Activated CD4-positive, alpha-beta T cell treated with anti-CD3 and anti-CD28 coated beads, Interleukin-2, amount 50 U/mL, for 48 hours (primary cell): Measurements from ENCODE around the gene KREMEN2.
A peak's percentile ranks its signal among the peaks of the same experiment; 100 is the strongest.

Source experiments
- DNase-seq, 2 experiments: peaks; one replicate each; pipeline ENCODE4 v3.0.0-alpha.2; 2020

The KREMEN2 gene

DNA sequence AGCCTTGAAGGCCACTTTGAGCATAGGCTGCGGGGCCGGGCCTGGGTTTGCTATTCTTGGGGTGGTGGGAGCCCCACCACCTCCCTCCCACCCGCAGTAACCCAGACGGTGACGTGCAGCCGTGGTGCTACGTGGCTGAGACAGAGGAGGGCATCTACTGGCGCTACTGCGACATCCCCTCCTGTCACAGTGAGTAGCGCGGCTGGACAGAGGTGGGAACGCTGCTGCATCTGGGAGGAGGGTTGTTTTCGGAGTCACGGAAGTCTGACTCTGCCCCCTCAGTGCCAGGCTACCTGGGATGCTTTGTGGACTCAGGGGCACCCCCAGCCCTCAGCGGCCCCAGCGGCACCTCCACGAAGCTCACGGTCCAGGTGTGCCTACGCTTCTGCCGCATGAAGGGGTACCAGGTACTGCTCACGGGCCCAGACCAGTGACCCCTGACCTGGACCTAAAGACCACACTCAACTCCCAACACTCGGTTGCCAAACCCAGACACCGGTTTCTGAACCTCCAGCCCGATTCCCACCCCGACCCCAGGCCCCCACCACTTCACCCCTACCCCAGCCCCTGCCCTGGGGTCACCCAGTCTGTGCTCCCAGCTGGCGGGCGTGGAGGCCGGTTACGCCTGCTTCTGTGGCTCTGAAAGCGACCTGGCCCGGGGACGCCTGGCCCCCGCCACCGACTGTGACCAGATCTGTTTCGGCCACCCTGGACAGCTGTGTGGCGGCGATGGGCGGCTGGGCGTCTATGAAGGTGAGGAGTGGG lies 2.1 kb downstream of the KREMEN2 start:
- DNase-seq, result no peak

DNA sequence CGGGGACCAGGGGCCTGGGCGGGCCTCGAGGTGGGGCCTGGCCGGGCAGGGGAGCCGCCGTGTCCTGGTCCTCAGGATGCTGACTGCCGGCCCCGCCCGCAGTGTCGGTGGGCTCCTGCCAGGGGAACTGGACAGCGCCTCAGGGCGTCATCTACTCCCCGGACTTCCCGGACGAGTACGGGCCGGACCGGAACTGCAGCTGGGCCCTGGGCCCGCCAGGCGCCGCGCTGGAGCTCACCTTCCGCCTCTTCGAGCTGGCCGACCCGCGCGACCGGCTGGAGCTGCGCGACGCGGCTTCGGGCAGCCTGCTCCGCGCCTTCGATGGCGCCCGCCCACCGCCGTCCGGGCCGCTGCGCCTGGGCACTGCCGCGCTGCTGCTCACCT lies 2.7 kb downstream of the KREMEN2 start:
- no peak for DNase-seq

DNA sequence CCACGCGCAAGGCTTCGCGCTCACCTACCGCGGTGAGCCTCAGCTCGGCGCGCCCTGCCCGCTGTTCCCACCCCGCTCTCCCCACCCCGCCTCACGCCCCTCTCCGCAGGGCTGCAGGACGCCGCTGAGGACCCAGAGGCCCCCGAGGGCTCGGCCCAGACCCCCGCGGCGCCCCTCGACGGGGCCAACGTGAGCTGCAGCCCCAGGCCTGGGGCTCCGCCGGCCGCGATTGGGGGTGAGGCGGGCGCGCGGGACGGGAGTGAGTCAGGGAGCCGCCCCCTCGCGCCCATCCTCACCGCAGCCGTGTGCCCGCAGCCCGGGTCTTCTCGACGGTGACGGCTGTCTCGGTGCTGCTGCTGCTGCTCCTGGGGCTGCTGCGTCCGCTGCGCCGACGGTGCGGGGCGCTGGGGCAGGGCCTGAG lies 3.1 kb downstream of the KREMEN2 start:
- DNase-seq, result no peak

DNA sequence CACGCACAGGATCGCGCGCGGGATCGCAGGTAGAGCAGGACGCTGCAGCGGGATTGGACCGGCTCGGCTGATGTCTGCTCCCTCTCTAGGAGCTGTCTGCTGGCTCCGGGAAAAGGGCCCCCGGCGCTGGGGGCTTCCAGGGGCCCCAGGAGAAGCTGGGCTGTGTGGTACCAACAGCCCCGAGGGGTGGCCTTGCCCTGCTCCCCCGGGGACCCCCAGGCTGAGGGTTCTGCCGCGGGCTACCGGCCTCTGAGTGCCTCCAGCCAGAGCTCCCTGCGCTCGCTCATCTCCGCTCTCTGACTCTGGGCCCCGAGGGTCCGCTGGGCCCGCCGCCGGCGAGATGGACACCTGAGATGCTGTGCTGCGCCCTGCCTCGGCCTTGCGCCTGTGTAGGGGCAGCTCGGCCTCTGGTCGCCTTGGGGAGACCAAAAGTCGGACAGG lies 3.7 kb downstream of the KREMEN2 start:
- no peak for DNase-seq

DNA sequence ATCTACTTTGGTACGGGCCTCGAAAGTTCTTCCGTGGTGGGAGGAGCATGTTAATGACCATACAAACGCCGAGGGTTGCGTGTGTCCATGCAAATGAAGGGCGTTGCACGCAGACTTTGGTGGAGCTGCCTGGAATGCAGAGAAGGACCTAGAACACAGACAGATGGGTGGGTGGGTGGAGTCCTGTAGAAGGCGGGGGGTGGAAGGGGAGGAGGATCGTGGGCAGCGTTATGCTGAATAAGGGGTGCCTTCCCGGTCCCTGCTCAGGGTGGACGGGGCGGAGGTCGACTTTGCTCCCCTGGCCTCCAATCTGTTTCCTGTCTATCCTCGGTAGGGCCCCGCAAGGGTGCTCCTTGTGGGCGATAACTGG lies 4.3 kb downstream of the KREMEN2 start:
- no peak for DNase-seq

DNA sequence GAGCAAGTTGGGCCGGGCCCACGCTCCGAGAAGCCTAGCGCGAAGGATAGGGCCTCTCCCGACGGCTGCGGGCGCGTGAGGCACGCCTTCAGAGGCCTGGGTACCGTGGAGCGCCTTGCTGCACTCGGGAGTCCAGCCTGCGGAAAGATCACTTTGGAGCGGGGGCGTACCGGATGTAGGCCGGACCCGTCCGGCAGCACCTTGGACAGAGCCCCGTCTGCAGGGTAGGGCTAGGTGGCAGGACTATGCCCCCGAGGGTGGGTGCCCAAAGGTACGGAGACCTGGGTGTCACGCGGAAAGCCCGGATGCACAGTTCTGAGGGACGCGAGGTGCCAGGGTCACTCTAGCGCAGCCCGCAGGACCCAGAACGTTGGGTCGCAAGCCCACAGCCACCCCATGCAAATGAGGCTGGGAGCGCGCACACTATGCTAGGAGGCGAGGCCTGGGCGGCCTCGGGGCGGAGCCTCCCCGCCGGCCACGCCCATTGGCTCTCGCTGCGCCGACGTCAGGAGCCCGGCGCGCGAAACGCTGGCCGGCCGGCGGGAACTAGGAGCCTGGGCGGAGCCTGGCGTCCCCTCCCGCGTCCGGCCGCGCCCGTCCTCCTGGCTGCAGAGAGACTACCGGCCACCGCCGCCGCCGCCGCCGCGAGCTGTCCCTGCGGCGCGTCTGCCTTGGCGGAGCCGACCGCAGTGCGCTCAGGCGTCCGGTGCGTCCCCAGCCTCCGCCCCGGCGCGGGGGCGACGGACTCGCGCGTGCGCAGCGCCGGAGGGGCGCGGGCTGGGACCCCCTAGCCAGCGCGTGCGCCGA lies 4.9 kb downstream of the KREMEN2 start, which contains the start of gene PAQR4:
Gene PAQR4 (plus strand): TSS at position 611 of the 807 bp plus-strand sequence. CDS start 327 bp downstream, outside the sequence.
- peak; percentile 85 to 87 for DNase-seq

DNA sequence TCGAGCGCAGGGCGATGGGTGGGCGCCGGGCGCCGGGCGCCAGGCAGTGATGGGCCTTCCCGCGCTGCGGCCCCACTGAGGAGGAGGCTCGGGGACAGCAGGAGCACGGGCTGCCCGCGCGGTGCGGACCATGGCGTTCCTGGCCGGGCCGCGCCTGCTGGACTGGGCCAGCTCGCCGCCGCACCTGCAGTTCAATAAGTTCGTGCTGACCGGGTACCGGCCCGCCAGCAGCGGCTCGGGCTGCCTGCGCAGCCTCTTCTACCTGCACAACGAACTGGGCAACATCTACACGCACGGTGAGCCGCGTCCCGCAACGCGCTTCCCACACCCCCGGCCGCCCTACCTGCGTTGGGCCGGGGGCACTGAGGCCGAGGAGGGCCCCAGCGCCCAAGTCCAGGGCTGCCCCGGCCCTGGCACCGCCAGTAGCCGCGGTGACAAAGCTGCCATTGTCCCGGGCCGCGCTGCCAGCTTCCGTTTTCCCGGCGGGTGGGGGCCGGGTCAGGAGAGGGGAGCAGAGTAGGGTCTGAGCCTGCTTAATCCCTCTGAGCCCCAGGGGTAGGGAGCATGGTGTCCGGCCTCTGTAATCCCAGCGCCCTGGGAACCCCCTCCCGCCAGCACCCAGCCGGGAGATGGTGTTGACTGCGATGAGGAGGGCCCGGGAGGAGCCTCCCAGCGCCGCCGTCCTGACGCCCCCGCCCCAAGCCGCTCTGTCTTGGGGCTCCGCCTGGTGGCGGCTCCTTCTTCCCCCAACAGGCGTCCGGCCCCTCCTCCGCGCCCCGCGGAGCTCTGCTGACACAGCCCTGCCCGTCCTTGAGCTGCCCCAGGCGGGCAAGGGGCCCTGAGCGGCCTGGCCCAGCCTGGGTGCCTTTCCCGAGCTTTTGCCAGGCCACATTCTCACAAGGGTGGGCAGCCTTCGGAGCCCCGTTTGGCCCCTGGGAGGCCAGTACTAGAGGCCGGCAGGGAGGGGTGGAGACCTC lies 5.8 kb downstream of the KREMEN2 start:
- DNase-seq, result peak; percentile 85 to 88

DNA sequence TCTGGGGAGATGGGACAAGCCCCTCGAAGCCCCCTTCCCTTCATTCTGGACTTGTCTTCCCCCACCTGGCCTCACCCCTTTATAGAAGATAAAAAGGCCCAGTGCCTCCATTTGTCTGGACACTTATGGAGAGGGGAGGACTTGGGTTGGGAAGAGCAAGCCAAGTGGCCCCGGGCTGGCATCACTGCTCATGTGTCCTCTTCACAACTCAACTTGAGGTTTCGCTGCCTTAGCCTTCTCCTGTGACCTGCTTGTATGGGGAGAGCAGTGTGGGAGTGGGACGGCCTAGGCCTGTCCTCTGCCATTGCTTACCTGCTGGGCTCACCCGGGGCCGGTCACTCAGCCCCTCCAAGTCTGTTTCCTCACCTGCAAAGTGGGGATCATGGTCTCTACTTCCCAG lies 6.5 kb downstream of the KREMEN2 start:
- DNase-seq, result no peak

DNA sequence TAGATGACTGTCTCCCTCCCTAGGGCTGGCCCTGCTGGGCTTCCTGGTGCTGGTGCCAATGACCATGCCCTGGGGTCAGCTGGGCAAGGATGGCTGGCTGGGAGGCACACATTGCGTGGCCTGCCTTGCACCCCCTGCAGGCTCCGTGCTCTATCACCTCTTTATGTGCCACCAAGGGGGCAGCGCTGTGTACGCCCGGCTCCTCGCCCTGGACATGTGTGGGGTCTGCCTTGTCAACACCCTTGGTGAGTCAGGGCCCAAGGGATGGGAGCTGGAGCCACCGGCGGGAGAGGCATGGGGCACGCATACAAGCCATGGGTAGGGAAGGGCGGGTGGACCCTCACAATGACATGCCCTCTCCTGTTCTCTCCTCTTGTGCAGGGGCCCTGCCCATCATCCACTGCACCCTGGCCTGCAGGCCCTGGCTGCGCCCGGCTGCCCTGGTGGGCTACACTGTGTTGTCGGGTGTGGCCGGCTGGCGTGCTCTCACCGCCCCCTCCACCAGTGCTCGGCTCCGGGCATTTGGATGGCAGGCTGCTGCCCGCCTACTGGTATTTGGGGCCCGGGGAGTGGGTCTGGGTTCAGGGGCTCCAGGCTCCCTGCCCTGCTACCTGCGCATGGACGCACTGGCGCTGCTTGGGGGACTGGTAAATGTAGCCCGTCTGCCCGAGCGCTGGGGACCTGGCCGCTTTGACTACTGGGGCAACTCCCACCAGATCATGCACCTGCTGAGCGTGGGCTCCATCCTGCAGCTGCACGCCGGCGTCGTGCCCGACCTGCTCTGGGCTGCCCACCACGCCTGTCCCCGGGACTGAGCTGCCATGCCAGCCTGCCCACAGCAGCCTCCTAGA lies 7.3 kb downstream of the KREMEN2 start:
- DNase-seq, result no peak

DNA sequence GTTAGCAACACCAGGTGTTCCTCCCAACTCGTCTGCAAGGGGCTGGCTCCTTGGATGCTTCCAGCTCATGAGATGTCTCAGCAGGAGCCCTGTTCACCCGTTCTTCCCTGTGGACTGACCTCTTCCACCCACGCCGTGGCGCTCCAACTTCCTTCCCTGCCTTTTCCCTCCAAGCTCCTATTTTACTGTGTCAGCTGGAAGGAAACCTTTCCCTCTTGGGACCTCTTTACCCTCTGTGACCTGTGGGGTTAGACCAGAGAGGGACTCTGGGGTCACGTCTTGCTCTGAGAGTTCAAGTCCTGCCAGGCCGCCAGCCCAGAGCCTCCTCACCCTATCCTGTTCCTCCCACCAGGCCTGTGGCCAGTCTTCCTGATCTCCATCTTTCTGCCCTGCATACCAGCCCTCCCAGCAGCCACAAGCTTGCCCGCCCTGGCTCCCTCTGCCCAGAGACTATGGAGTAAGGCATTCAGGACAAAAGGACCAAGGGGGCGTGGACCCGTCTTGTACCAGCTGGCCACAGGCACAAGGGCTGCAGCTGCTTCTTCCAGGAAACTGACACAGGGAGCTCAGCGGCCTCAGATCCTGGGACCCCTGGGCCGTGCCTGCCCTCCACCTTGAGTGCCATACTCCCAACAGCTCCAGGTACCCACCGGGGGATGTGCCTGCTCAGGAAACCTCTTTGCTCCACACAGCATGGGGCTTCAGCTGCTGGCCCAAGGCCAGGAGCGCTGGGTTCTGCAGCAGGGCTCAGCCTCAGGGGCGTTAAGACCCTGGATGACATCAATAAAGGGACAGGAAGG lies 8.1 kb downstream of the KREMEN2 start:
- no peak for DNase-seq

DNA sequence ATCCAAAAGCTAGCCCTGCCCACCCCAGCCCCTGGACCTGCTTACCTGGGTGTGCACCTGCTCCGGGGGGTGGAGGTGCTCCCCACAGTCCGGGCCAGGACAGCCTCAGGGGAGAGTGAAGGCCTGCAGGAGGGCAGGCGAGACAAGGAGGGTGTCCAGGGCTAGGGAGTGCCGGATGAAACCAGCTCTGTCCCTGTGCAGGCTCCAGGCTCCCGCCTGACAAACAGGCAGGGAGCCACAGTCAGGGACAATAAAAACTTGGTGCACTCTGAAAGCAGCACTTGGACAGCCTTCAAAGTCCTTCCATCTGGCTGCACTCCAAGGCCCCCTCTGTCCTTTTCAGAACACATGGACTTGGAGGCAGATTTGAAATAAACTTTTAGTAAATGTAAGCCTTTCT lies 9.0 kb downstream of the KREMEN2 start:
- no peak for DNase-seq

DNA sequence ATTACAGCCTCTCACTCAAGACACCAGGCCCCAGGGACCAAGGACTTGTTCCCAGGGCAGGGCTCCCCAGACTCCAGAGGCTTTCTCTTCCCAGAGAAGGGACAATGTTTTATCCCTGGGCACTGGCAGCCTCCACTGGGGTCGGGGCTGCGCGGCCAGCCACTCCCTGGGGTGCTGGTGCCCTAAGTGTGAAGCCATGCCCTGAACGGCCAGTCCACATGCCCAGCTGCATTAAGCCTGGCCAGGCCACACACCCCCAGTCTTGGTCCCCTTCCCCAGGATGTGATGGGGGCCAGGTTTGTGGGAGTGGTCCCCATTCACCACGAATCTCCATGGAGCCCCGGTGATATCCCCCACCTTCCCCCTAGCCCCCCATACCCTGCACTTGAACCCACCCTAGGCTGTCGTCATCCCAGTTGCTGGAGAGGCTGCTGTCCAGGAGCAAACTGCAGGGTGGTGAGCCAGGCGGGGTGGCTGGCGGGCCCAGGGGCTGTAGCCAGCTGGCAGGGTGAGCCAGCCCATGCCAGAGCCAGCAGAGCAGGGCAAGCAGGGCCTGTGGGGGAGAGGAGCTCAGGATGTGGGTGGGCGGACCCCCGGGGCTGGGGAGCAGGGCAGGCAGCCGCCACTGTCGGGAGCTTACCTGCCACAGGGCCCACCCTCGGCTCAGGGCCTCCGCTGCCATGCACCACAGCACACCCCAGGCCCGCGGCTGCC lies 9.7 kb downstream of the KREMEN2 start:
- DNase-seq, result no peak

DNA sequence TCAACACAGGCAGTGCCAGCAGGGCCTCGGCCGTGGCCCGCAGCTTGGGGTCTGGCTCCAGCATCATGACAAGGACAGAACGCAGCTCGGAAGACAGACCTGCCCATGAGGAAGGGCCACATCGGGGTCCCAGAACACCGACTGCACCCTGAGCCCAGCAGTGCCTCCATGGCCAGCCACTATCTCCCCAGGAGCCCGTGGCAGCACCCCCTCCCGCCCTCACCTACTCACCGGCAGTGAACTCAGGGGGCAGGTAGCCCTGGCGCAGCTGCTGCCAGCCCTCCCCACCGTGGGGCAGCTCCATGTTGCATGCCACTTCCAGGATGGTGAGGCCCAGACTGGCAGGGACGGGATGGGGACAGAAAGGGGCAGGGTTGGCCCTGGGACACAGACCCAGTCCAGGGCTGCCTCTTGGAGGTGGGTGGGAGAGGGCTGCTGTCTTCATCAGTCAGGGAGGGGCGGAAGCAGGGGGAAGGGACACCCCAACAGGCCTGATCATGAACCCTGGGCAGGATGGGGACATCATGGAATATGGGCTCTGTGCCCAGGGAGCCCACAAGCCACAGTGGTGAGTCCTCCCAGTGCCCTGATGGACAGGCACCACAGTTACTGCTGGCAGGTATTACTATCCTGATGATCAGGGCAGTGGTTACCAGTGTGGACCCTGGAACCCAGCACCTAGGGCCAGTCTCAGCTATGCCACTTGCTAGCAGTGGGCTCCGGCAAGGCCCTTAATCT lies 10.4 kb downstream of the KREMEN2 start:
- DNase-seq, result no peak

DNA sequence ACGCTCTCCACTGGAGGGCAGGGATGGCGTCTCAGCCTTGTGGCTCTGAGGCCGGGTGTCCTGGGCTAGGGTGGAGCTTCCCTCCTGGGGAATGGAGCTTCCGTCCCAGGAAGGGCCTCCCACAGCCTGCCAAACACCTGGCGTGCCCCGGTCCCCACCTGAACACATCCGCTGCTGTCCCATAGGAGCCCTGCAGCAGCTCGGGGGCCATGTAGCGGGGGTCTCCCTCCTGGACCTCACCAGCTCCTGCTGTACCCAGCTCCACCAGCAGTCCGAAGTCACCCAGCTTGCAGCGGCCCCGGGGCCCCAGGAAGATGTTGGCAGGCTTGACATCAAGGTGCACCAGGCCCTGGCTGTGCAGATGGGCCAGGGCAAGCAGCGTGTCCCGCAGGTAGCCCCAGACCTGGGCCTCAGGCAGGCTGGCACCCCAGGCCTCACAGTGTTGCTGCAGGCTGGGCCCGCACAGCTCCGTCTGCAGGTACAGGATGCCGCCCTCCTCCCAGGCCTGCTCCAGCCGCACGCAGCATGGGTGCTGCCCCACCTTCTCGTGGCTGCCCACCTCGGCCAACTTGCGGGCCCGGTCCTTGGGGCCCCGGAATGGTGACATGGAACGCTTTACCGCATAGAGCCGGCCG lies 11.2 kb downstream of the KREMEN2 start:
- no peak for DNase-seq

DNA sequence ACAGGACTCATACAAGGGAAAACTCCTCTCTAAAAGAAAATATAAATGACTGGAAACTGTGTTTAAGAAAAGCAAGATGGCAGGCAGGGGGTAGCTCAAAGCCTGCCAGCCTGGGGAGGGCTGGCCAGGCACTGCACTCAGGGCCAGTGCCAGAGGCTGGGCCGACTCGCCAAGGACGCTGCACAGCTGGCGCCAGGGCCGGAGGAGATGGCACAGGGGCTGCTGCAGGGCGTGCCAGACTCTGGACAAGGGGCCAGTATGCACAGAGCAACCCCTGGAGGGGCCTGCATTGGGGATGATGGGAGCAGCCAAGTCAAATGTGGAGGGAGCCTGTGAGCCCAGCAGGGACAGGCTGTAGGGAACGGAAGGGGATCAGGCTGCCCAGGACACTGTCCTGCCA lies 12.1 kb downstream of the KREMEN2 start:
- no peak for DNase-seq

DNA sequence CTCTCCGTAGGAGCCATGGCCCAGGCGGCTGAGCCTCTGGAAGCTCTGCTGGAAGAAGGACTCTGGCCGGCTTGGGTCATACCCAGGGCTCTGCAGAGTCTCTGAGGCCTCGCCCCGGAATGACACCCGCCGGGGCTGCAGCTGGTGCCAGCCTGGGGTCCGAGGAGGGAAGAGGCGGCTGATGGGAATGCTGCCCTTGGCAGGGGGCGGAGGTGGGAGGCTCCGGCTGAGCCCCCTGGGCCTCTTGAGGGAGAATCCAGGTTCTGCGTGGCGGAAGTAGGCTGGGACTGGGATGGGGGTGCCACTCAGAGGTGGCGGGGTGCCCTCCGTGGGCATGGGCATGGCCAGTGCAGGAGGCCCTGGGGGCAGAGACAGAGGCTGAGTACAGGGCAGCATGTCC lies 12.6 kb downstream of the KREMEN2 start:
- DNase-seq, result no peak

DNA sequence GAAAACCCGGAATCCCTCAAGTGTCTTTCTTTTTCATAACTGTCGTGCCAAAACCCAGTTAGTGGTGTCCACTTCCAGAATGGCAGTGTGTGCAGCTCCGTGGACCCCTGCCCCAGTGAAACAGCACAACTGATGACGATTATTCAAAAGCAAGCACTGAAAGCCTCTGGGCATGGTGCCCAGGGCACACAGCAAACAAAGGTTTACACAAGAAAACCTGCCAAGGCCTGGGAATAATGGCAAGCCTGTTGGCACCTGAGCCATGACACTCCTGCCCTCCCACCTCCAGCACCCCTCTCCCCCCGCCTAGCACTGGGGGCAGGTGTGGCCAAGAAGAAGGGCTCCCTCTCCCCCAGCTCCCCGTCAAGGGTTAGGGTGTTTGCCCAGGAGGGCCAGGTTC lies 13.4 kb downstream of the KREMEN2 start:
- no peak for DNase-seq

DNA sequence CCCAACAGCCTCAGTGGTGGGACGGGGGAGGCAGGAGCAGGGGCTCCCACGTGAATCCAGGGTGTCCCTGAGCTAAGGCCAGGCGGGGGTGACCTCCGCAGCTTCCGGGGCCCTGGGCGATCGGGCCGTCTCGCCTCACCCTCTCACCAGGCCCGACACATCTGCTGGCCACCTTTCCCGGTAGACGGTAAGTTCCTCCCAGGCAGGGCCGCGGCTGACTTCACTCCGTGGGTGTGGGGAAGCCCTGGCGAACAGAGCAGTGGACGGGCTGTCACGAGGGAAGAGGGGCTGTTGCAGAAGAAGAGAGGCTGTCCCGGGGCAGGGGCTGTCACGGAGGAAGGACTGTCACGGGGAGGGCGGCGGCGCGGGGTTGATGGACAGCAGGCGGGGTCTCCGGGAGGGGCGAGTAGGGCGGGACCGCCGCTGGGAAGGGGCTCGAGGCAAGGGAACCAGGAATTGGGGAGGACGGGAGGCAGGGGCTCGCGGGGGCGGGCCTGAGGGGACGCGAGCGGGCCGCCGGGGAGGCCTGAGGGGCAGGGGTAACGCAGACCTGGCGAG lies 15.7 kb downstream of the KREMEN2 start:
- DNase-seq, result peak in 1 of 2 experiments; percentile 54
